ENCODE measurements around the gene OSGEP. TPM values are rescaled to one million over a fixed set of nuclear protein-coding genes. Genes with fewer than 3 reads are reported as not detected.
A peak's percentile ranks its signal among the peaks of the same experiment; 100 is the strongest.

OSGEP gene
- total RNA-seq (10 to 100 TPM; 29.9 to 71.8 (median 59.7) TPM), polyA plus RNA-seq (10 to 100 TPM; 24.7 to 58.5 (median 43.4) TPM)
- long read RNA-seq, donor 1, partial matches to known transcripts, result 0 of 5 reads
- long read RNA-seq, donor 1, other reads (novel, unspliced or antisense), result 0 of 5 reads
- long read RNA-seq, donor 2, transcript OSGEP-201 (11 exons, 2,002 nt), result major isoform, 9 of 15 reads
- long read RNA-seq, donor 2, partial matches to known transcripts, result 0 of 15 reads
- long read RNA-seq, donor 2, other reads (novel, unspliced or antisense), result 0 of 15 reads
- long read RNA-seq, donor 3, partial matches to known transcripts, result 5 of 13 reads
- long read RNA-seq, donor 3, other reads (novel, unspliced or antisense), result 0 of 13 reads
- long read RNA-seq, donor 4, partial matches to known transcripts, result 0 of 2 reads
- long read RNA-seq, donor 4, other reads (novel, unspliced or antisense), result 0 of 2 reads
- long read RNA-seq, donor 5, partial matches to known transcripts, result 0 of 7 reads
- long read RNA-seq, donor 5, other reads (novel, unspliced or antisense), result 0 of 7 reads
- long read RNA-seq, donor 6, transcript OSGEP-201 (11 exons, 2,002 nt), result major isoform, 17 of 608 reads
- long read RNA-seq, donor 6, transcript OSGEP-204 (7 exons, 987 nt), result minor isoform, 7 of 608 reads
- long read RNA-seq, donor 6, partial matches to known transcripts, result 532 of 608 reads
- long read RNA-seq, donor 6, other reads (novel, unspliced or antisense), result 43 of 608 reads
- long read RNA-seq, donor 7, transcript OSGEP-201 (11 exons, 2,002 nt), result major isoform, 8 of 13 reads
- long read RNA-seq, donor 7, partial matches to known transcripts, result 5 of 13 reads
- long read RNA-seq, donor 7, other reads (novel, unspliced or antisense), result 0 of 13 reads
- long read RNA-seq, donor 8, partial matches to known transcripts, result 0 of 17 reads
- long read RNA-seq, donor 8, other reads (novel, unspliced or antisense), result 0 of 17 reads
- long read RNA-seq, donor 9, partial matches to known transcripts, result 0 of 3 reads
- long read RNA-seq, donor 9, other reads (novel, unspliced or antisense), result 0 of 3 reads
- long read RNA-seq, donor 10, transcript OSGEP-201 (11 exons, 2,002 nt), result major isoform, 5 of 13 reads
- long read RNA-seq, donor 10, partial matches to known transcripts, result 0 of 13 reads
- long read RNA-seq, donor 10, other reads (novel, unspliced or antisense), result 0 of 13 reads

- WGBS, 5 donors, result 0% methylated on average over 50 to 56 of the region's 56 CpGs
- H3K27me3 ChIP-seq, result no peaks in the 10 kb centered on the region
- H3K36me3 ChIP-seq, result peaks cover 47 to 67% (median 62%) of the 10 kb centered on the region in 4 donors
These were observed at the start of gene OSGEP, which contains the start of gene APEX1 for GRCh38 chr14:20454516-20455354. Gene OSGEP, minus strand, starts transcription at chr14:20454812. Its CDS starts 129 bp downstream, at chr14:20454683. Gene APEX1, plus strand, starts transcription at chr14:20455226. Its CDS starts 420 bp downstream, at chr14:20455646.

GRCh38 chr14:20503898-20504297 lies 49.3 kb upstream of the OSGEP start:
- no peaks in the 10 kb centered on the region for H3K27me3 ChIP-seq
- peak in 1 of 2 donors; percentile 16 for DNase-seq
- no peaks in the 10 kb centered on the region for H3K4me1 ChIP-seq
- WGBS, 5 donors, result 20 to 45% (median 30%) methylated on average over 6 of the region's 6 CpGs
- TF ChIP-seq EP300 (IDR thresholded peaks at IDR 0.05), result no peak
- no peak for TF ChIP-seq POLR2A (IDR thresholded peaks at IDR 0.05)
- no peak for TF ChIP-seq POLR2AphosphoS5 (IDR thresholded peaks at IDR 0.05)
- no peak for TF ChIP-seq CTCF (IDR thresholded peaks at IDR 0.05)
- no peak overlapping the region for H3K4me3 ChIP-seq
- H3K36me3 ChIP-seq, result no peaks in the 10 kb centered on the region
- H3K27ac ChIP-seq, result no peak overlapping the region
- intact Hi-C loops (cut with DNase I; ENCODE audit: low total_unique reads), result no loop called here
- no peaks in the 10 kb centered on the region for H3K9me3 ChIP-seq

More at GRCh38 chr14:20454516-20455354, at the start of gene OSGEP, which contains the start of gene APEX1:
- TF ChIP-seq CTCF (IDR thresholded peaks at IDR 0.05), result no peak
- TF ChIP-seq EP300 (IDR thresholded peaks at IDR 0.05), result peak; percentile 13
- peak in 2 of 4 donors; percentile 3 to 60 for TF ChIP-seq POLR2A (IDR thresholded peaks at IDR 0.05)
- TF ChIP-seq POLR2AphosphoS5 (IDR thresholded peaks at IDR 0.05), result peak; percentile 89 to 96 (median 92)
- H3K9me3 ChIP-seq, result no peaks in the 10 kb centered on the region
- H3K4me3 ChIP-seq, result peak within 1 kb of the TSS; percentile 68 to 83 (median 74)
- DNase-seq, result peak; percentile 98 to 100
- peaks cover 28 to 61% (median 54%) of the 10 kb centered on the region in 4 donors for H3K4me1 ChIP-seq
- peak within 1 kb of the TSS; percentile 90 to 96 (median 95) for H3K27ac ChIP-seq
- intact Hi-C loops (cut with DNase I; ENCODE audit: low total_unique reads), result no loop called here

GRCh38 chr14:20501346-20501745 lies 46.7 kb upstream of the OSGEP start:
- intact Hi-C loops (cut with DNase I; ENCODE audit: low total_unique reads), result no loop called here

More at GRCh38 chr14:20501346-20501745, 46.7 kb upstream of the OSGEP start:
- Histone ChIP-seq H3K9me3 (no peaks in the 10 kb centered on the region), H3K4me3 (no peak overlapping the region), H3K27me3 (no peaks in the 10 kb centered on the region), H3K36me3 (no peaks in the 10 kb centered on the region), H3K4me1 (no peaks in the 10 kb centered on the region), H3K27ac (no peak overlapping the region)
- TF ChIP-seq POLR2A (IDR thresholded peaks at IDR 0.05) (no peak), EP300 (IDR thresholded peaks at IDR 0.05) (no peak), POLR2AphosphoS5 (IDR thresholded peaks at IDR 0.05) (no peak), CTCF (IDR thresholded peaks at IDR 0.05) (no peak)
- no peak for DNase-seq
- WGBS, 5 donors, result 95 to 100% (median 97%) methylated on average over 2 of the region's 2 CpGs

Data from stomach (tissue), 19 donors.